ENCODE data around the gene AFTPH. TPM values are rescaled to one million over a fixed set of nuclear protein-coding genes. Genes with fewer than 3 reads are reported as not detected.

Gene AFTPH
- total RNA-seq, 6 experiments from 2014 or later, result 14.9 to 24.4 (median 19.8) TPM

GRCh38 chr2:64594226-64594989 lies 70.3 kb downstream of the AFTPH start:
- DNase-seq (no peak), ATAC-seq (no peak)
- Histone ChIP-seq H3K4me1 (no peaks in the 10 kb centered on the region), H3K27ac (no peak overlapping the region), H3K36me3 (peaks cover 0 to 11% (median 5%) of the 10 kb centered on the region in 4 donors), H3K27me3 (no peaks in the 10 kb centered on the region), H3K9me3 (no peaks in the 10 kb centered on the region), H3K4me3 (no peak overlapping the region)
- 75% methylated on average over 6 of the region's 7 CpGs for WGBS (ENCODE audit: insufficient coverage, low coverage, low lambda C conversion rate, missing lambda C conversion rate)
- intact Hi-C loops (cut with DNase I), result loop anchor here (10.0 kb wide), 1 partner anchor 270 kb away; no protein-coding TSS in a partner anchor
- TF ChIP-seq CTCF (IDR thresholded peaks at IDR 0.05) (no peak), POLR2A (IDR thresholded peaks at IDR 0.05) (no peak)

- DNase-seq, result no peak
- TF ChIP-seq CTCF (IDR thresholded peaks at IDR 0.05) (peak in 3 of 4 donors; percentile 15 to 36 (median 20)), POLR2A (IDR thresholded peaks at IDR 0.05) (no peak)
- WGBS (ENCODE audit: insufficient coverage, low coverage, low lambda C conversion rate, missing lambda C conversion rate), result 35% methylated on average over 4 of the region's 4 CpGs
- H3K9me3 ChIP-seq, result no peaks in the 10 kb centered on the region
- no peak overlapping the region for H3K4me3 ChIP-seq
- peak; percentile 27 to 45 (median 44) for ATAC-seq
- H3K4me1 ChIP-seq, result no peaks in the 10 kb centered on the region
- H3K36me3 ChIP-seq, result peaks cover 0 to 8% (median 5%) of the 10 kb centered on the region in 4 donors
- H3K27me3 ChIP-seq, result no peaks in the 10 kb centered on the region
- intact Hi-C loops (cut with DNase I), result loop anchor here (10.0 kb wide), 1 partner anchor 269 kb away; no protein-coding TSS in a partner anchor
- no peak overlapping the region for H3K27ac ChIP-seq
Measured at GRCh38 chr2:64595397-64596176, 71.5 kb downstream of the AFTPH start.

GRCh38 chr2:64598226-64598625 lies 74.1 kb downstream of the AFTPH start:
- H3K27me3 ChIP-seq, result no peaks in the 10 kb centered on the region
- intact Hi-C loops (cut with DNase I), result loop anchor here (10.0 kb wide), 1 partner anchor 267 kb away; no protein-coding TSS in a partner anchor
- no peak overlapping the region for H3K4me3 ChIP-seq
- H3K27ac ChIP-seq, result no peak overlapping the region
- TF ChIP-seq CTCF (IDR thresholded peaks at IDR 0.05) (no peak), POLR2A (IDR thresholded peaks at IDR 0.05) (no peak)
- ATAC-seq, result no peak
- no peak for DNase-seq
- H3K36me3 ChIP-seq, result no peaks in the 10 kb centered on the region
- H3K4me1 ChIP-seq, result peaks cover 0 to 3% (median 0%) of the 10 kb centered on the region in 4 donors
- H3K9me3 ChIP-seq, result no peaks in the 10 kb centered on the region
- 92% methylated on average over 5 of the region's 6 CpGs for WGBS (ENCODE audit: insufficient coverage, low coverage, low lambda C conversion rate, missing lambda C conversion rate)

GRCh38 chr2:64599469-64599868 lies 75.3 kb downstream of the AFTPH start:
- Histone ChIP-seq H3K9me3 (no peaks in the 10 kb centered on the region), H3K4me3 (no peak overlapping the region), H3K4me1 (peaks cover 0 to 3% (median 0%) of the 10 kb centered on the region in 4 donors), H3K27ac (no peak overlapping the region), H3K27me3 (no peaks in the 10 kb centered on the region), H3K36me3 (no peaks in the 10 kb centered on the region)
- no peak for TF ChIP-seq POLR2A (IDR thresholded peaks at IDR 0.05)
- no peak for TF ChIP-seq CTCF (IDR thresholded peaks at IDR 0.05)
- DNase-seq (peak in 1 of 3 donors; percentile 57), ATAC-seq (peak; percentile 47 to 60 (median 56))
- intact Hi-C loops (cut with DNase I), result loop anchor here (10.0 kb wide), 1 partner anchor 265 kb away; no protein-coding TSS in a partner anchor
- WGBS (ENCODE audit: insufficient coverage, low coverage, low lambda C conversion rate, missing lambda C conversion rate), result 14% methylated on average over 2 of the region's 3 CpGs

Measured in right lobe of liver (tissue), 6 donors.